ENCODE data around the gene RAB38.

- TF ChIP-seq CTCF (IDR thresholded peaks at IDR 0.05) (no peak), POLR2A (IDR thresholded peaks at IDR 0.05) (no peak)
These were observed 6.5 kb upstream of the RAB38 start for GRCh38 chr11:88181776-88182175.
